K562 (cell line): Measurements from ENCODE around the gene RAI1. TPM values are rescaled to one million over a fixed set of nuclear protein-coding genes. Genes with fewer than 3 reads are reported as not detected.

Experiments used
- BRD4 ChIP-seq: fragments of 200-600 bp; sonication (generic); IDR thresholded peaks from 2 replicates; pipeline ENCODE4 v1.6.1; 2017; ENCODE audit warnings: inconsistent platforms
- HDAC3 ChIP-seq: fragments of 450-650 bp; IDR thresholded peaks from 2 replicates; pipeline ENCODE4 v1.6.1; 2018; ENCODE audit warnings: borderline replicate concordance, mild to moderate bottlenecking, moderate library complexity; ENCODE audit not compliant: partially characterized antibody
- MGA ChIP-seq: fragments of 450-650 bp; IDR thresholded peaks from 2 replicates; pipeline ENCODE4 v1.6.1; 2016; ENCODE audit warnings: mild to moderate bottlenecking, moderate library complexity
- MTF1 ChIP-seq: fragments of 250-450 bp; sonication (Bioruptor Pico); IDR thresholded peaks from 2 replicates; pipeline ENCODE4 v1.9.0; 2021; ENCODE audit warnings: moderate library complexity, mild to moderate bottlenecking, inconsistent platforms, borderline replicate concordance
- PHB2 ChIP-seq: fragments of 450-650 bp; IDR thresholded peaks from 2 replicates; pipeline ENCODE4 v1.6.1; 2017; ENCODE audit warnings: low read depth
- RNF2 ChIP-seq: sonication (generic); IDR thresholded peaks from 2 replicates; pipeline ENCODE4 v1.6.1; 2016
- RUNX1 ChIP-seq: sonication (generic); IDR thresholded peaks from 2 replicates; pipeline ENCODE4 v1.6.1; 2016; ENCODE audit warnings: antibody characterized with exemption, low read depth
- SLC30A9 ChIP-seq: fragments of 250-450 bp; sonication (Bioruptor Pico); IDR thresholded peaks from 2 replicates; pipeline ENCODE4 v1.8.0; 2022; ENCODE audit warnings: mild to moderate bottlenecking, moderate library complexity
- ZNF140 ChIP-seq: fragments of 250-450 bp; sonication (Bioruptor Pico); IDR thresholded peaks from 2 replicates; pipeline ENCODE4 v1.8.0; 2021; ENCODE audit warnings: moderate library complexity, mild to moderate bottlenecking, inconsistent platforms
- polyA plus RNA-seq, 8 experiments: library from polyadenylated mRNA; depleted of rRNA in 4 of 8; stranded (reverse) in 5 of 8; unstranded in 3 of 8; fragments of >200 nt; fragmentation: Nextera tagmentation in 2 of 8; fragmentation: Illumina TruSeq in 1 of 8; extraction: Ambion mirVana in 2 of 8; extraction: Trizol in 1 of 8; gene quantifications; 2 replicates each; pipeline versions ENCODE4 v1.2.1 to v1.2.3, GENCODE V29; 2011 to 2014; ENCODE audit warnings: inconsistent platforms in 1 of 8, missing spikeins in 1 of 8
- total RNA-seq, 7 experiments: library from RNA; depleted of rRNA in 6 of 7; stranded (reverse); fragments of >200 nt in 6 of 7; fragmentation: Illumina TruSeq in 2 of 7; extraction: Trizol in 2 of 7; gene quantifications; 2 replicates each; pipeline versions ENCODE4 v1.2.1 to v1.2.3, GENCODE V29; 2011 to 2021; ENCODE audit warnings: low replicate concordance in 1 of 7

RAI1 gene
- total and polyA plus RNA-seq, 9 of the 15 experiments (the other 6 are each of a cell fraction or from before 2014, with no cell fraction given): 0.68 to 19.9 (median 5.5) TPM

DNA sequence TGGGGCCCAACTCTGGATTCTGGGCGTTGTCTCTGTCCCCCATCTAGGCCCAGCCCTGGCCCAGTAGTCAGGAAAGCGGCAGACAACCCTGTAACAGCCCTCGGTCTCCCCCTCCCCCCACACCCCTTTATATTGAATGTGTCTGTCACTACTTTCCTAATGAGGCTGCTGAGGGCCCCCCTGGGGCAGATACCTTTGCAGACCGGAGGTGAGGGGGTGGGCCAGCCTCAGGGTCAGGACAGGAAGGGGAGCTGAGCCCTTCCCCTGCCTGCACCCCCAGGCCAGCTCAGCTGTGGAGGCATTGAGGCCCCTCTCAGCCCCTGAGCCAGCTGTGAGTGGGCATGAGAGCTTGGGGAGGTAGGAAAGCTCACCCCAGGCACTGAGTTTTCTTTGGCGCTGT, 17.1 kb downstream of the RAI1 start (continued):
- TF ChIP-seq MGA: no peak
- TF ChIP-seq ZNF140 (CRISPR knock-in tag): no peak
- TF ChIP-seq RNF2: no peak
- TF ChIP-seq PHB2: no peak
- TF ChIP-seq HDAC3: no peak
- no peak for TF ChIP-seq MTF1 (CRISPR knock-in tag)
- TF ChIP-seq RUNX1: no peak
- no peak for TF ChIP-seq SLC30A9 (CRISPR knock-in tag)
- TF ChIP-seq BRD4: no peak
